Ascending aorta (tissue), 2 donors: ENCODE measurements around the gene NTN3. TPM values are rescaled to one million over a fixed set of nuclear protein-coding genes. Genes with fewer than 3 reads are reported as not detected.

Experiments
- DNase-seq, 2 donors: peaks; one replicate each; pipeline ENCODE4 v3.0.0-alpha.2; 2019; ENCODE audit warnings: low spot score in 2 of 2
- H3K27ac ChIP-seq, 2 donors: fragments of 200-600 bp; sonication (generic); one replicate each; pipeline ENCODE4 v1.5.1; 2016 to 2017; ENCODE audit warnings: mild to moderate bottlenecking in 1 of 2
- H3K27me3 ChIP-seq: fragments of 200-600 bp; sonication (generic); one replicate; pipeline ENCODE4 v1.5.1; 2017
- H3K36me3 ChIP-seq, 2 donors: fragments of 200-600 bp; sonication (generic); one replicate each; pipeline ENCODE4 v1.5.1; 2016
- H3K4me1 ChIP-seq, 2 donors: fragments of 200-600 bp; sonication (generic); one replicate each; pipeline ENCODE4 v1.5.1; 2016 to 2017; ENCODE audit warnings: mild to moderate bottlenecking in 1 of 2
- H3K4me3 ChIP-seq, 2 donors: fragments of 200-600 bp; sonication (generic); one replicate each; pipeline ENCODE4 v1.5.1; 2016 to 2017; ENCODE audit warnings: mild to moderate bottlenecking in 1 of 2
- H3K9me3 ChIP-seq, 2 donors: fragments of 200-600 bp; sonication (generic); one replicate each; pipeline ENCODE4 v1.5.1; 2016
- intact Hi-C: fragments of 100-400 bp; cut with DNase I; formaldehyde crosslinking; loops from one replicate; pipeline ENCODE4 v1.15.1; 2023
- total RNA-seq: library from RNA; depleted of rRNA; stranded (reverse); fragments of >200 nt; gene quantifications from one replicate; pipeline ENCODE4 v1.1.0, GENCODE V29; 2016
- TF ChIP-seq, protein P1 (sequence below), 3 experiments: fragments of 200-600 bp in 2 of 3; fragments of 450-650 bp in 1 of 3; sonication (generic) in 2 of 3; IDR thresholded peaks; one replicate each; pipeline ENCODE4 v1.5.1; 2016 to 2019; ENCODE audit warnings: antibody characterized with exemption in 3 of 3, mild to moderate bottlenecking in 1 of 3, moderate library complexity in 1 of 3

Gene NTN3
- total RNA-seq, 1 donor from 2014 or later, result not detected

DNA sequence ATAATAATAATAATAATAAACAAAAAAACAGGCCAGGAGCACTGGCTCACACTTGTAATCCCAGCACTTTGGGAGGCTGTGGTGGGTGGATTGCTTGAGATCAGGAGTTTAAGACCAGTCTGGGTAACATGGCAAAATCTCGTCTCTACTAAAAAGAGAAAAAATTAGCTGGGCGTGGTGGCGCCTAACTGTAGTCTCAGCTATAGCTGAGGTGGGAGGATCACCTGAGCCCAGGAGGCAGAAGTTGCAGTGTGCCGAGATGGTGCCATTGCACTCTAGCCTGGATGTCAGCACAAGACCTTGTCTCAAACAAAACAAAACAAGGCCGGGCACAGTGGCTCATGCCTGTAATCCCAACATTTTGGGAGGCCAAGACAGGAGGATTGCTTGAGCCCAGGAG is 23.9 kb downstream of the NTN3 start:
- H3K4me1 ChIP-seq, result peaks cover 12 to 23% of the 10 kb centered on the region in 2 donors
- no peak overlapping the region for H3K27ac ChIP-seq
- H3K36me3 ChIP-seq, result no peaks in the 10 kb centered on the region
- no peak for DNase-seq
- H3K27me3 ChIP-seq, result no peaks in the 10 kb centered on the region
- no peak overlapping the region for H3K4me3 ChIP-seq
- TF ChIP-seq, protein P1, sequence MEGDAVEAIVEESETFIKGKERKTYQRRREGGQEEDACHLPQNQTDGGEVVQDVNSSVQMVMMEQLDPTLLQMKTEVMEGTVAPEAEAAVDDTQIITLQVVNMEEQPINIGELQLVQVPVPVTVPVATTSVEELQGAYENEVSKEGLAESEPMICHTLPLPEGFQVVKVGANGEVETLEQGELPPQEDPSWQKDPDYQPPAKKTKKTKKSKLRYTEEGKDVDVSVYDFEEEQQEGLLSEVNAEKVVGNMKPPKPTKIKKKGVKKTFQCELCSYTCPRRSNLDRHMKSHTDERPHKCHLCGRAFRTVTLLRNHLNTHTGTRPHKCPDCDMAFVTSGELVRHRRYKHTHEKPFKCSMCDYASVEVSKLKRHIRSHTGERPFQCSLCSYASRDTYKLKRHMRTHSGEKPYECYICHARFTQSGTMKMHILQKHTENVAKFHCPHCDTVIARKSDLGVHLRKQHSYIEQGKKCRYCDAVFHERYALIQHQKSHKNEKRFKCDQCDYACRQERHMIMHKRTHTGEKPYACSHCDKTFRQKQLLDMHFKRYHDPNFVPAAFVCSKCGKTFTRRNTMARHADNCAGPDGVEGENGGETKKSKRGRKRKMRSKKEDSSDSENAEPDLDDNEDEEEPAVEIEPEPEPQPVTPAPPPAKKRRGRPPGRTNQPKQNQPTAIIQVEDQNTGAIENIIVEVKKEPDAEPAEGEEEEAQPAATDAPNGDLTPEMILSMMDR (IDR thresholded peaks at IDR 0.05), result no peak
- H3K9me3 ChIP-seq, result no peaks in the 10 kb centered on the region
- intact Hi-C loops, result no loop called here

DNA sequence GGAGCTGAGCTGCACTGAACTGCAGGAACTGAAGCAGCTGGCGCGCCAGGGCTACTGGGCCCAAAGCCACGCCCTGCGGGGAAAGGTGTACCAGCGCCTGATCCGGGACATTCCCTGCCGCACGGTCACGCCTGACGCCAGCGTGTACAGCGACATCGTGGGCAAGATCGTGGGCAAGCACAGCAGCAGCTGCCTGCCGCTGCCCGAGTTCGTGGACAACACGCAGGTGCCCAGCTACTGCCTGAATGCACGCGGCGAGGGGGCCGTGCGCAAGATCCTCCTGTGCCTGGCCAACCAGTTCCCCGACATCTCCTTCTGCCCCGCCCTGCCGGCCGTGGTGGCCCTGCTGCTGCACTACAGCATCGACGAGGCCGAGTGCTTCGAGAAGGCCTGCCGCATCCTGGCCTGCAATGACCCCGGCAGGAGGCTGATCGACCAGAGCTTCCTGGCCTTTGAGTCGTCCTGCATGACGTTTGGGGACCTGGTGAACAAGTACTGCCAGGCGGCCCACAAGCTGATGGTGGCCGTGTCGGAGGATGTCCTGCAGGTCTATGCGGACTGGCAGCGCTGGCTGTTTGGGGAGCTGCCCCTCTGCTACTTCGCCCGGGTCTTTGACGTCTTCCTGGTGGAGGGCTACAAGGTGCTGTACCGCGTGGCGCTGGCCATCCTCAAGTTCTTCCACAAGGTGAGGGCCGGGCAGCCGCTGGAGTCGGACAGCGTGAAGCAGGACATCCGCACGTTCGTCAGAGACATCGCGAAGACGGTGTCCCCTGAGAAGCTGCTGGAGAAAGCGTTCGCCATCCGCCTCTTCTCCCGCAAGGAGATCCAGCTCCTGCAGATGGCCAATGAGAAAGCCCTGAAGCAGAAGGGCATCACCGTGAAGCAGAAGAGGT is 25.4 kb downstream of the NTN3 start:
- no peaks in the 10 kb centered on the region for H3K9me3 ChIP-seq
- TF ChIP-seq, protein P1 (IDR thresholded peaks at IDR 0.05), result no peak
- no peaks in the 10 kb centered on the region for H3K36me3 ChIP-seq
- peaks cover 12 to 25% of the 10 kb centered on the region in 2 donors for H3K4me1 ChIP-seq
- no peaks in the 10 kb centered on the region for H3K27me3 ChIP-seq
- H3K4me3 ChIP-seq, result no peak overlapping the region
- H3K27ac ChIP-seq, result peak overlapping the region; percentile 20 to 51
- DNase-seq, result no peak
- intact Hi-C loops, result no loop called here

DNA sequence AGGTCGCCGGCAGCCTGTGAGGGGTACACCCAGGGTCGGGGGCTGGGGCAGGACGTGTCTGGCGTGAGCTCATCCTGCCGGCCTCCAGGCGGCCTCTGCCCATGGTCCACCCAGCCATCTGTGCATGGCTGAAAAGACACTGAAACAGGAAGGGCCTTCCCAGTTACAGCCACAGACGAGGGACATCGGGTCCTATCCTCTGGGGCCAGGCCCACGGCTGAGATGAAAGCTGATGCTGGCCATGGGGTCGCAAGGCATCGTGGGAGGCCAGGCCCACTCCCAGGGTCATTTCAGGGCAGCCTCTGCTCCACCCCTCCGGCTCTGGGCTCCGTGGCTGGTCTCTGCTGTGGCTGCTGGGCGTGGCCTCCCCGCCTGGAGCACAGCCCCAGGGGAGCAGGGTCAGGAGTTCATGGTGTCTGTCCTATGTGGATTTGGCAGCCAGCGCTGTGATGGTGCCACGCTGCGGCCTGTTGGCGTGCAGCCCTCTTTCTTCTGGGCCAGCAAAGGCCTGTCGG is 26.1 kb downstream of the NTN3 start:
- TF ChIP-seq, protein P1 (IDR thresholded peaks at IDR 0.05), result no peak
- Histone ChIP-seq H3K4me3 (no peak overlapping the region), H3K9me3 (no peaks in the 10 kb centered on the region), H3K27me3 (no peaks in the 10 kb centered on the region), H3K4me1 (peaks cover 12 to 30% of the 10 kb centered on the region in 2 donors), H3K27ac (peak overlapping the region; percentile 20 to 51), H3K36me3 (no peaks in the 10 kb centered on the region)
- intact Hi-C loops, result no loop called here
- no peak for DNase-seq

DNA sequence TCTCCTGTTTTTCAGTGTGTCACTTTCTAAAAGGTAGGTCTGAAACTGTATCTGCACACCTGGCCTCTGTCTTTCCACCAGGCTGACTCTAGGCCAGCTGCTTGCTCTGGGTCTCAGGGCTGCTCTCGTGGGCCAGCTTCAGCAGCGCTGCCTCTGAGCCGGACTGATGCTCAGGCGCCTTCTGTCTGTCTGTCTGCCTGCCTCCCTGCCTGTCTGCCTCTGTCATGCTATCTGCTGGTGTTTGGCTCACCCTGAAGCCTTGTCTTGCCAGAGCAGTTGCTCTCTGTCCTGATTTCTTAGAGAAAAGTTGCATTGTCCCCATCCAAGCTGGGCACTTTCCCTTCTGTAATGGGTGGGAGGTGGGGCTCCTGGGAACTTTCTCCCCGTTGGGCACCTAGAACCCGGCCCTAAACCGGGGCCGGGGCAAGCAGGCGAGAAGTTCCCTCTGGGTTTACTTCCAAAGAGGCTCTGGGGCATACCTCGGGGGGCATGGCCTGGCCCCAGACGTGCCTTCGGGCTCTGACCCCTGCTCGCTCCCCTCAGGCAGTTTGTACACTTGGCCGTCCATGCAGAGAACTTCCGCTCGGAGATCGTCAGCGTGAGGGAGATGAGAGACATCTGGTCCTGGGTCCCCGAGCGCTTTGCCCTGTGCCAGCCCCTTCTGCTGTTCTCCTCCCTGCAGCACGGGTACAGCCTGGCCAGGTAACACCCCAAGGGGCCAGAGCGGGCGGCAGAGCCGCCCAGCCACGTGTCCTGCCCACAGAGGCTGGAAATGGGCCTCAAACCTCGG is 26.8 kb downstream of the NTN3 start:
- Histone ChIP-seq H3K27me3 (no peaks in the 10 kb centered on the region), H3K9me3 (no peaks in the 10 kb centered on the region), H3K4me1 (peaks cover 12 to 30% of the 10 kb centered on the region in 2 donors), H3K36me3 (no peaks in the 10 kb centered on the region), H3K27ac (peak overlapping the region; percentile 20 to 51), H3K4me3 (no peak overlapping the region)
- intact Hi-C loops, result no loop called here
- TF ChIP-seq, protein P1 (IDR thresholded peaks at IDR 0.05), result no peak
- no peak for DNase-seq

DNA sequence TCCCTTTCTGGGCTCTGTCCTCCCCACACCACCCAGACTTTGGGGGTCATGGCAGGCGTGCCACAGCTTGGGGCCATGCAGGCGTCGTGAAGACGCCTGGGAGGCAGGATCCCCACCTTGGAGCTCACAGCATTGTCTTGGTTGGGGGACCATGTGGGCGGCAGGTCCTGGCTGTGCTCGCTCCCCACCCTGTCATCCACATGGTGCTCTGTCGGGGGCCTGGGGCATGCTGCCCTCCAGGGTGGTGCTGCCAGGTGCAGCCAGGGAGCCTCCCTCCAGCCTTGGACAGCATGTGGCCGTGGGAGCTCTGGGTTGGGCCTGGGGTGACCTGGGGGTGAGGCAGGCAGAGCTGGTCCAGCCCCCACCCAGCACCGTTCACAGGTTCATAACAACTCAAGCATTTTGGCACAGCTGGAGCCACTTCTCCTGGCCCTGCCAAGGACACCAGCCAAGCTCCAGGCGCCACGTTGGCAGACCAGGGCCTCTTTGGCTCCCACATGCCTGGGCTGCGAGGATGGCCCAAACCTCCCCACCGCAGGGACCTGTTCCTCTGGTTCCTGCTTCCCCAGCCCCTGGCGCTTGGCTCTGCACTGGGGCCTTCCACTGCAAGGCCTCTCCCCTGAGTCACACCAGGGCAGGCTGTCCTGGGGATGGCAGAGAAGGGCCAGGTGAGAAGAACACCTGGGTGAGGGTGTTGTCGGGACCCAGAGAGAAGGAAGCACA is 27.6 kb downstream of the NTN3 start:
- intact Hi-C loops, result no loop called here
- peaks cover 12 to 30% of the 10 kb centered on the region in 2 donors for H3K4me1 ChIP-seq
- H3K27ac ChIP-seq, result peak overlapping the region in 1 of 2 donors; percentile 34

More for the DNA sequence above, 27.6 kb downstream of the NTN3 start:
- Histone ChIP-seq H3K9me3 (no peaks in the 10 kb centered on the region), H3K27me3 (no peaks in the 10 kb centered on the region), H3K4me3 (no peak overlapping the region), H3K36me3 (no peaks in the 10 kb centered on the region)
- TF ChIP-seq, protein P1 (IDR thresholded peaks at IDR 0.05), result no peak
- DNase-seq, result no peak
